Activated T-helper 17 cell treated with anti-CD3 and anti-CD28 coated beads, Interleukin-2, amount 50 U/mL, for 72 hours (primary cell): ENCODE data around the gene EFCAB11. TPM values are rescaled to one million over a fixed set of nuclear protein-coding genes. Genes with fewer than 3 reads are reported as not detected.
A peak's percentile ranks its signal among the peaks of the same experiment; 100 is the strongest.

Experiments used
- ATAC-seq: fragments of 150-1000 bp; cut with Tn5 transposase; replicated peaks from 2 replicates; pipeline ENCODE4 v1.10.0; 2021; ENCODE audit warnings: mild to moderate bottlenecking, moderate library complexity
- H3K27ac Mint-ChIP-seq: one replicate; pipeline ENCODE4 v1.8.0; 2022; ENCODE audit warnings: mixed read lengths
- H3K27me3 Mint-ChIP-seq: one replicate; pipeline ENCODE4 v1.8.0; 2022; ENCODE audit warnings: mixed read lengths
- H3K36me3 Mint-ChIP-seq: one replicate; pipeline ENCODE4 v1.8.0; 2022; ENCODE audit warnings: low read depth, mild to moderate bottlenecking, mixed read lengths
- H3K4me1 Mint-ChIP-seq: one replicate; pipeline ENCODE4 v1.8.0; 2022; ENCODE audit warnings: mixed read lengths
- H3K4me3 Mint-ChIP-seq: one replicate; pipeline ENCODE4 v1.8.0; 2022; ENCODE audit warnings: mild to moderate bottlenecking, mixed read lengths
- H3K9me3 Mint-ChIP-seq: one replicate; pipeline ENCODE4 v1.8.0; 2022; ENCODE audit warnings: mixed read lengths
- total RNA-seq, 2 donors: library from RNA; stranded (reverse); gene quantifications; one replicate each; pipeline ENCODE4 v1.2.3, GENCODE V29; 2022

Gene EFCAB11
- total RNA-seq, 2 donors from 2014 or later: 5.5 to 9.4 TPM

- H3K27ac Mint-ChIP-seq: peak overlapping the region; percentile 64
- no peaks in the 10 kb centered on the region for H3K9me3 Mint-ChIP-seq
- no peak overlapping the region for H3K4me3 Mint-ChIP-seq
- no peaks in the 10 kb centered on the region for H3K36me3 Mint-ChIP-seq
- H3K27me3 Mint-ChIP-seq: no peaks in the 10 kb centered on the region
- peak; percentile 67 for ATAC-seq
- H3K4me1 Mint-ChIP-seq: peaks cover 5% of the 10 kb centered on the region
Measured at GRCh38 chr14:89941830-89942377, 12.6 kb downstream of the EFCAB11 start.

- Mint-ChIP-seq H3K27me3 (no peaks in the 10 kb centered on the region), H3K4me3 (no peak overlapping the region), H3K9me3 (no peaks in the 10 kb centered on the region), H3K4me1 (peaks cover under 1% of the 10 kb centered on the region), H3K27ac (no peak overlapping the region), H3K36me3 (no peaks in the 10 kb centered on the region)
- ATAC-seq: no peak
Measured at GRCh38 chr14:89936654-89937185, 17.8 kb downstream of the EFCAB11 start.

GRCh38 chr14:89933002-89933401, 21.5 kb downstream of the EFCAB11 start:
- Mint-ChIP-seq H3K36me3 (no peaks in the 10 kb centered on the region), H3K4me1 (no peaks in the 10 kb centered on the region), H3K9me3 (no peaks in the 10 kb centered on the region), H3K27ac (no peak overlapping the region), H3K27me3 (no peaks in the 10 kb centered on the region), H3K4me3 (no peak overlapping the region)
- no peak for ATAC-seq

GRCh38 chr14:89927186-89927865, 27.2 kb downstream of the EFCAB11 start:
- H3K9me3 Mint-ChIP-seq: no peaks in the 10 kb centered on the region
- no peak overlapping the region for H3K27ac Mint-ChIP-seq
- ATAC-seq: no peak
- H3K27me3 Mint-ChIP-seq: no peaks in the 10 kb centered on the region
- no peak overlapping the region for H3K4me3 Mint-ChIP-seq
- H3K4me1 Mint-ChIP-seq: no peaks in the 10 kb centered on the region
- no peaks in the 10 kb centered on the region for H3K36me3 Mint-ChIP-seq

- ATAC-seq: no peak
- H3K27ac Mint-ChIP-seq: no peak overlapping the region
- no peaks in the 10 kb centered on the region for H3K4me1 Mint-ChIP-seq
- H3K27me3 Mint-ChIP-seq: no peaks in the 10 kb centered on the region
- no peaks in the 10 kb centered on the region for H3K9me3 Mint-ChIP-seq
- no peaks in the 10 kb centered on the region for H3K36me3 Mint-ChIP-seq
- no peak overlapping the region for H3K4me3 Mint-ChIP-seq
Measured at GRCh38 chr14:89926694-89927093, 27.8 kb downstream of the EFCAB11 start.

GRCh38 chr14:89924268-89924667, 30.3 kb downstream of the EFCAB11 start:
- ATAC-seq: no peak
- Mint-ChIP-seq H3K4me1 (no peaks in the 10 kb centered on the region), H3K4me3 (no peak overlapping the region), H3K36me3 (no peaks in the 10 kb centered on the region), H3K27ac (no peak overlapping the region), H3K27me3 (no peaks in the 10 kb centered on the region), H3K9me3 (no peaks in the 10 kb centered on the region)

GRCh38 chr14:89922031-89922907, 32.3 kb downstream of the EFCAB11 start:
- Mint-ChIP-seq H3K4me1 (no peaks in the 10 kb centered on the region), H3K27ac (no peak overlapping the region), H3K27me3 (no peaks in the 10 kb centered on the region), H3K9me3 (no peaks in the 10 kb centered on the region), H3K4me3 (no peak overlapping the region), H3K36me3 (no peaks in the 10 kb centered on the region)
- no peak for ATAC-seq

- H3K36me3 Mint-ChIP-seq: no peaks in the 10 kb centered on the region
- ATAC-seq: no peak
- H3K9me3 Mint-ChIP-seq: no peaks in the 10 kb centered on the region
- no peak overlapping the region for H3K4me3 Mint-ChIP-seq
- no peaks in the 10 kb centered on the region for H3K4me1 Mint-ChIP-seq
- no peaks in the 10 kb centered on the region for H3K27me3 Mint-ChIP-seq
- H3K27ac Mint-ChIP-seq: no peak overlapping the region
Measured at GRCh38 chr14:89921346-89921745, 33.2 kb downstream of the EFCAB11 start.

- H3K36me3 Mint-ChIP-seq: no peaks in the 10 kb centered on the region
- ATAC-seq: no peak
- no peaks in the 10 kb centered on the region for H3K9me3 Mint-ChIP-seq
- H3K27me3 Mint-ChIP-seq: no peaks in the 10 kb centered on the region
- no peak overlapping the region for H3K27ac Mint-ChIP-seq
- H3K4me3 Mint-ChIP-seq: no peak overlapping the region
- H3K4me1 Mint-ChIP-seq: no peaks in the 10 kb centered on the region
Measured at GRCh38 chr14:89920056-89920455, 34.5 kb downstream of the EFCAB11 start.

GRCh38 chr14:89918721-89919120, 35.8 kb downstream of the EFCAB11 start:
- ATAC-seq: no peak
- Mint-ChIP-seq H3K4me1 (no peaks in the 10 kb centered on the region), H3K36me3 (no peaks in the 10 kb centered on the region), H3K27ac (no peak overlapping the region), H3K4me3 (no peak overlapping the region), H3K27me3 (no peaks in the 10 kb centered on the region), H3K9me3 (no peaks in the 10 kb centered on the region)

GRCh38 chr14:89915114-89915878, 39.2 kb downstream of the EFCAB11 start:
- H3K27ac Mint-ChIP-seq: no peak overlapping the region
- H3K4me1 Mint-ChIP-seq: no peaks in the 10 kb centered on the region
- ATAC-seq: peak; percentile 39
- no peak overlapping the region for H3K4me3 Mint-ChIP-seq
- H3K27me3 Mint-ChIP-seq: no peaks in the 10 kb centered on the region
- no peaks in the 10 kb centered on the region for H3K9me3 Mint-ChIP-seq
- H3K36me3 Mint-ChIP-seq: no peaks in the 10 kb centered on the region

- no peaks in the 10 kb centered on the region for H3K27me3 Mint-ChIP-seq
- no peak overlapping the region for H3K4me3 Mint-ChIP-seq
- no peak overlapping the region for H3K27ac Mint-ChIP-seq
- no peak for ATAC-seq
- no peaks in the 10 kb centered on the region for H3K4me1 Mint-ChIP-seq
- no peaks in the 10 kb centered on the region for H3K9me3 Mint-ChIP-seq
- no peaks in the 10 kb centered on the region for H3K36me3 Mint-ChIP-seq
Measured at GRCh38 chr14:89912667-89913211, 41.8 kb downstream of the EFCAB11 start.

- Mint-ChIP-seq H3K9me3 (no peaks in the 10 kb centered on the region), H3K4me1 (no peaks in the 10 kb centered on the region), H3K36me3 (no peaks in the 10 kb centered on the region), H3K27me3 (no peaks in the 10 kb centered on the region), H3K4me3 (no peak overlapping the region), H3K27ac (no peak overlapping the region)
- no peak for ATAC-seq
Measured at GRCh38 chr14:89912221-89912620, 42.3 kb downstream of the EFCAB11 start.
